HEK293 (cell line): ENCODE data around the gene SYNE1.

Source experiments
- PATZ1 ChIP-seq: fragments of 450-650 bp; formaldehyde crosslinking; IDR thresholded peaks from 2 replicates; pipeline ENCODE4 v1.5.1; 2016; ENCODE audit warnings: missing biosample characterization, missing genetic modification characterization
- ZBTB17 ChIP-seq: fragments of 450-650 bp; formaldehyde crosslinking; IDR thresholded peaks from 2 replicates; pipeline ENCODE4 v1.5.1; 2016; ENCODE audit warnings: missing biosample characterization, missing genetic modification characterization
- ZNF114 ChIP-seq: fragments of 450-650 bp; formaldehyde crosslinking; IDR thresholded peaks from 2 replicates; pipeline ENCODE4 v1.5.0; 2017; ENCODE audit warnings: missing biosample characterization, missing genetic modification characterization
- ZNF18 ChIP-seq: fragments of 450-650 bp; formaldehyde crosslinking; IDR thresholded peaks from 2 replicates; pipeline ENCODE4 v1.5.1; 2016; ENCODE audit warnings: missing biosample characterization, missing genetic modification characterization
- ZNF660 ChIP-seq: fragments of 450-650 bp; IDR thresholded peaks from 2 replicates; pipeline ENCODE4 v1.5.1; 2018; ENCODE audit warnings: missing biosample characterization, mild to moderate bottlenecking, missing genetic modification characterization

GRCh38 chr6:152267967-152268845 is 369.0 kb downstream of the SYNE1 start:
- TF ChIP-seq ZNF18 (tag by site-specific recombination) (no peak), ZNF114 (tag by site-specific recombination) (no peak), ZBTB17 (tag by site-specific recombination) (no peak), ZNF660 (tag by site-specific recombination) (no peak), PATZ1 (tag by site-specific recombination) (no peak)
